Lower lobe of right lung (tissue), 2 donors: ENCODE results near the gene ADISSP. TPM values are rescaled to one million over a fixed set of nuclear protein-coding genes. Genes with fewer than 3 reads are reported as not detected.

Experiments
- ATAC-seq, 2 donors: fragments of 200-7000 bp; cut with Tn5 transposase; one replicate each; pipeline ENCODE4 v1.9.1; 2020 to 2022; ENCODE audit warnings: mild to moderate bottlenecking in 2 of 2, moderate library complexity in 2 of 2
- DNase-seq: peaks from one replicate; pipeline ENCODE4 v3.0.0-alpha.2; 2020
- H3K27ac ChIP-seq: fragments of 200-600 bp; one replicate; pipeline ENCODE4 v1.8.0; 2022
- H3K27me3 ChIP-seq: fragments of 200-600 bp; one replicate; pipeline ENCODE4 v1.8.0; 2022; ENCODE audit warnings: low read depth
- H3K36me3 ChIP-seq: fragments of 200-600 bp; one replicate; pipeline ENCODE4 v1.8.0; 2022; ENCODE audit warnings: mild to moderate bottlenecking
- H3K4me1 ChIP-seq: fragments of 200-600 bp; one replicate; pipeline ENCODE4 v1.8.0; 2022
- H3K4me3 ChIP-seq: fragments of 200-600 bp; one replicate; pipeline ENCODE4 v1.8.0; 2022; ENCODE audit warnings: mild to moderate bottlenecking
- H3K9me3 ChIP-seq: fragments of 200-600 bp; one replicate; pipeline ENCODE4 v1.8.0; 2022
- intact Hi-C: fragments of 100-400 bp; cut with DNase I; formaldehyde crosslinking; loops from one replicate; pipeline ENCODE4 v1.11.0; 2022
- total RNA-seq: library from RNA; stranded (reverse); fragmentation: NEBNext Ultra II Directional; extraction: Animal tissue kit (Norgen Biotek cat#: 25700); gene quantifications from one replicate; pipeline ENCODE4 v1.2.1, GENCODE V29; 2021
- TF ChIP-seq, protein P1 (sequence below): fragments of 200-600 bp; IDR thresholded peaks from one replicate; pipeline ENCODE4 v1.8.0; 2022; ENCODE audit warnings: antibody characterized with exemption, mild to moderate bottlenecking
- donor health status: DM: no; HTN: yes; CAD: no; lungs with severe emphysema.

The ADISSP gene
- total RNA-seq, 1 donor from 2014 or later = 33.2 TPM

- peak; percentile 19 for DNase-seq
- no peak for ATAC-seq
- H3K9me3 ChIP-seq = no peaks in the 10 kb centered on the region
- intact Hi-C loops = no loop called here
- peak overlapping the region; percentile 89 for H3K27ac ChIP-seq
- peaks cover 54% of the 10 kb centered on the region for H3K4me1 ChIP-seq
- H3K27me3 ChIP-seq = no peaks in the 10 kb centered on the region
- TF ChIP-seq, protein P1, sequence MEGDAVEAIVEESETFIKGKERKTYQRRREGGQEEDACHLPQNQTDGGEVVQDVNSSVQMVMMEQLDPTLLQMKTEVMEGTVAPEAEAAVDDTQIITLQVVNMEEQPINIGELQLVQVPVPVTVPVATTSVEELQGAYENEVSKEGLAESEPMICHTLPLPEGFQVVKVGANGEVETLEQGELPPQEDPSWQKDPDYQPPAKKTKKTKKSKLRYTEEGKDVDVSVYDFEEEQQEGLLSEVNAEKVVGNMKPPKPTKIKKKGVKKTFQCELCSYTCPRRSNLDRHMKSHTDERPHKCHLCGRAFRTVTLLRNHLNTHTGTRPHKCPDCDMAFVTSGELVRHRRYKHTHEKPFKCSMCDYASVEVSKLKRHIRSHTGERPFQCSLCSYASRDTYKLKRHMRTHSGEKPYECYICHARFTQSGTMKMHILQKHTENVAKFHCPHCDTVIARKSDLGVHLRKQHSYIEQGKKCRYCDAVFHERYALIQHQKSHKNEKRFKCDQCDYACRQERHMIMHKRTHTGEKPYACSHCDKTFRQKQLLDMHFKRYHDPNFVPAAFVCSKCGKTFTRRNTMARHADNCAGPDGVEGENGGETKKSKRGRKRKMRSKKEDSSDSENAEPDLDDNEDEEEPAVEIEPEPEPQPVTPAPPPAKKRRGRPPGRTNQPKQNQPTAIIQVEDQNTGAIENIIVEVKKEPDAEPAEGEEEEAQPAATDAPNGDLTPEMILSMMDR = no peak
- H3K36me3 ChIP-seq = no peaks in the 10 kb centered on the region
- H3K4me3 ChIP-seq = no peak overlapping the region
Observed at GRCh38 chr20:3812975-3813847, 45.7 kb upstream of the ADISSP start.

DNA sequence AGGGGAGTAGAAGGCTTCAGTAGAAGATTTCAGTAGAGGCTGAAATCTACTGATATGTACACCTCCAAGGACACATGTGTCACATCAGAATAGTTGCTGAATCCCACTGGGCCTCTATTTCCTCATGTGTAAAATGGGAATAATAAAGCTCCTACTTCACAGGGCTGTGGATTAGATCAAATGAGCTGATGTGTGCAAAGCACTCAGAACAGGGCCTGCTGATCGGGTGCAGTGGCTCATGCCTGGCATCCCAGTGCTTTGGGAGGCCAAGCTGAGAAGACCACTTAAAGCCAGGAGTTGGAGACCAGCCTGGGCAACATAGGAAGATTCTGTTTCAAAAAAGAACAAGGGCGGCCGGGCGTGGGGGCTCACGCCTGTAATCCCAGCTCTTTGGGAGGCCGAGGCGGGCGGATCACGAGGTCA lies 44.7 kb upstream of the ADISSP start:
- TF ChIP-seq, protein P1 = no peak
- peak overlapping the region; percentile 89 for H3K27ac ChIP-seq
- H3K9me3 ChIP-seq = no peaks in the 10 kb centered on the region
- peaks cover 60% of the 10 kb centered on the region for H3K4me1 ChIP-seq
- no peak for ATAC-seq
- intact Hi-C loops = no loop called here
- peak; percentile 39 for DNase-seq
- no peaks in the 10 kb centered on the region for H3K36me3 ChIP-seq
- no peak overlapping the region for H3K4me3 ChIP-seq
- H3K27me3 ChIP-seq = no peaks in the 10 kb centered on the region

DNA sequence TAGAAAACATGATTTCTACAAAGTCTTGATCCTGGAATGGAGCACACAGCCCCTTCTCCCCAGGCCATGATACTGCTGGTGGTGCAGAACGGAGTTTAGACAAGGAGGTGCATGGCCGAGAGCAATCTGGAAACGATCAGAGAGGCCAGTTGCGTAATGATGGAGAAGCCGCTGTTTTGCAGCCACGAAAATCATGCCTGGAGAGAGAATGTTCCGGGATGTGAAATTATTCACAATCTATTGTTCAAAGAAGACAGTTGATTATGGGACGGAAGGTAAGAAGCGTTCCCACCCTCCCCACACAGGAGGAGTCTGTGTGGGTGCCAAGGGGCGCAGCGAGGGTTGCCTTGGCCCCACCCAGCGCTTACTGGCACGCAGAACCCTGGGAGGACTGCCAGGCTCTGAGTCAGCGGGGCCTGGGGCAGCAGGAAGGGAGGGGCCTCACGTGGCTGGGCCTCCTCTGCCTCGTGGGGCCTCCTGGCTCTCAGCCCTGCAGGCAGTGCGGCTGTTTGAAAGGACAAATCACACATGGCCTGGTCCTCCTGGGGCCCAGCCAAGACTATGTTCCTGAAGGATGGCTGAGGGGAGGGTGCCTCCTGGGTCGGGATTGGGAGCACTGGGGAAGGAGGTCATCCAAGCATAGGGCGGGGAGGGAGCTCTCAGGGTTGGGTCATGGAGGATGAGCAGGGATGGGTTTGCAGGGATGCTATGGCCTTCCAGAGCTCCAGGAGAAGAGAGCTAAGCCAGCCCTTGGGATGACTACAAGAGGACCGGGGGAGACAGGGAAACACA lies 44.1 kb upstream of the ADISSP start:
- Histone ChIP-seq H3K4me3 (peak overlapping the region; percentile 57), H3K36me3 (no peaks in the 10 kb centered on the region), H3K9me3 (no peaks in the 10 kb centered on the region), H3K4me1 (peaks cover 66% of the 10 kb centered on the region), H3K27ac (peak overlapping the region; percentile 89), H3K27me3 (no peaks in the 10 kb centered on the region)
- ATAC-seq (peak; percentile 93 to 96), DNase-seq (peak; percentile 98)
- intact Hi-C loops = no loop called here
- TF ChIP-seq, protein P1 = no peak

GRCh38 chr20:3808544-3808943 lies 41.0 kb upstream of the ADISSP start:
- intact Hi-C loops = no loop called here
- ATAC-seq (no peak), DNase-seq (no peak)
- Histone ChIP-seq H3K36me3 (peaks cover 25% of the 10 kb centered on the region), H3K27me3 (no peaks in the 10 kb centered on the region), H3K4me3 (peak overlapping the region; percentile 41), H3K4me1 (peaks cover 90% of the 10 kb centered on the region), H3K9me3 (no peaks in the 10 kb centered on the region), H3K27ac (peak overlapping the region; percentile 83)
- TF ChIP-seq, protein P1 = no peak

DNA sequence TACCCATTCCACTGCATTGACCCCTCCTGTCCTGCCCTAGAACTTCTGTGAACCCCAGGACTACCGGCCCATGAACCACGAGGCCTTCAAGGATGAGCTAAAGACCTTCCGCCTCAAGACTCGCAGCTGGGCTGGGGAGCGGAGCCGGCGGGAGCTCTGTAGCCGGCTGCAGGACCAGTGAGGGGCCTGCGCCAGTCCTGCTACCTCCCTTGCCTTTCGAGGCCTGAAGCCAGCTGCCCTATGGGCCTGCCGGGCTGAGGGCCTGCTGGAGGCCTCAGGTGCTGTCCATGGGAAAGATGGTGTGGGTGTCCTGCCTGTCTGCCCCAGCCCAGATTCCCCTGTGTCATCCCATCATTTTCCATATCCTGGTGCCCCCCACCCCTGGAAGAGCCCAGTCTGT lies 37.2 kb upstream of the ADISSP start:
- peak overlapping the region; percentile 83 for H3K27ac ChIP-seq
- peaks cover 63% of the 10 kb centered on the region for H3K36me3 ChIP-seq
- ATAC-seq (no peak), DNase-seq (peak; percentile 34)
- H3K4me3 ChIP-seq = no peak overlapping the region
- H3K9me3 ChIP-seq = no peaks in the 10 kb centered on the region
- H3K4me1 ChIP-seq = peaks cover 94% of the 10 kb centered on the region
- H3K27me3 ChIP-seq = no peaks in the 10 kb centered on the region
- intact Hi-C loops = no loop called here
- TF ChIP-seq, protein P1 = no peak
